ENCODE results near the gene RNF123. TPM values are rescaled to one million over a fixed set of nuclear protein-coding genes. Genes with fewer than 3 reads are reported as not detected.
A peak's percentile ranks its signal among the peaks of the same experiment; 100 is the strongest.

Gene RNF123
- total RNA-seq, 2 donors from 2014 or later, result 35.1 to 35.2 TPM

GRCh38 chr3:49652903-49653415 is 36.4 kb upstream of the RNF123 start:
- Mint-ChIP-seq H3K27me3 (ENCODE audit: low read depth) (no peaks in the 10 kb centered on the region), H3K4me1 (ENCODE audit: low read depth) (peaks cover 5% of the 10 kb centered on the region), H3K36me3 (ENCODE audit: insufficient read depth in 2 of 2) (no peaks in the 10 kb centered on the region), H3K9me3 (no peaks in the 10 kb centered on the region), H3K4me3 (no peak overlapping the region), H3K27ac (no peak overlapping the region)
- ATAC-seq (replicated peaks in 1 of 2) (no peak), DNase-seq (no peak)

DNA sequence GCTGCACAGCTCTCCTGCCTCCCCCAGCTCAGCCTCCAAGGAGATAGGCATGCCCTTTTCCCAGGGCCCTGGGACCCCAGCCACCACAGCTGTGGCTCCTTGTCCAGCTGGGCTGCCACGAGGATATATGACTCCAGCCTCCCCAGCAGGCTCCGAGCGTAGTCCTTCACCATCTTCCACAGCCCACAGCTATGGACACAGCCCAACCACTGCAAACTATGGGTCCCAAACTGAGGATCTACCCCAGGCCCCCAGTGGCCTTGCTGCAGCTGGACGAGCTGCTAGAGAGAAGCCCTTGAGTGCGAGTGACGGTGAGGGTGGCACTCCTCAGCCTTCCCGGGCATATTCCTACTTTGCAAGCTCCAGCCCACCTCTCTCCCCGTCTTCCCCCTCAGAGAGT is 35.7 kb upstream of the RNF123 start:
- H3K27me3 Mint-ChIP-seq (ENCODE audit: low read depth), result no peaks in the 10 kb centered on the region
- ATAC-seq (replicated peaks in 1 of 2), result no peak
- DNase-seq, result no peak
- H3K4me1 Mint-ChIP-seq (ENCODE audit: low read depth), result peaks cover 5% of the 10 kb centered on the region
- H3K27ac Mint-ChIP-seq, result no peak overlapping the region
- no peak overlapping the region for H3K4me3 Mint-ChIP-seq
- H3K9me3 Mint-ChIP-seq, result no peaks in the 10 kb centered on the region
- H3K36me3 Mint-ChIP-seq (ENCODE audit: insufficient read depth in 2 of 2), result no peaks in the 10 kb centered on the region

DNA sequence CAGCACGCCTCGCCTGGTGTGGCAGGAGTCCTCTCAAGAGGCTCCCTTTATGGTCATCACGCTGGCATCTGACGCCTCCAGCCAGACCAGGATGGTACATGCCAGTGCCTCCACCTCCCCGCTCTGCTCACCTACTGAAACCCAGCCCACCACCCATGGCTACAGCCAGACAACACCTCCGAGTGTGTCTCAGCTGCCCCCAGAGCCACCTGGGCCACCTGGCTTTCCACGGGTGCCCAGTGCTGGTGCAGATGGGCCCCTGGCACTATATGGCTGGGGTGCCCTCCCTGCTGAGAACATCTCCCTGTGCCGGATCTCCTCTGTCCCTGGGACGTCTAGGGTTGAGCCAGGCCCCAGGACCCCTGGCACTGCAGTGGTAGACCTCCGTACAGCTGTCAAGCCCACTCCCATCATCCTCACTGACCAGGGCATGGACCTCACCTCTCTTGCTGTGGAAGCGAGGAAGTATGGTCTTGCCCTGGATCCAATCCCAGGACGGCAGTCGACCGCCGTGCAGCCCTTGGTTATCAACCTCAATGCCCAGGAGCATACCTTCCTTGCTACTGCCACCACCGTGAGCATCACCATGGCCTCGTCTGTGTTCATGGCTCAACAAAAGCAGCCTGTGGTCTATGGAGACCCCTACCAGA is 35.1 kb upstream of the RNF123 start:
- H3K27me3 Mint-ChIP-seq (ENCODE audit: low read depth), result no peaks in the 10 kb centered on the region
- no peaks in the 10 kb centered on the region for H3K36me3 Mint-ChIP-seq (ENCODE audit: insufficient read depth in 2 of 2)
- no peaks in the 10 kb centered on the region for H3K9me3 Mint-ChIP-seq
- no peak overlapping the region for H3K4me3 Mint-ChIP-seq
- H3K27ac Mint-ChIP-seq, result no peak overlapping the region
- ATAC-seq (replicated peaks in 1 of 2) (no peak), DNase-seq (no peak)
- H3K4me1 Mint-ChIP-seq (ENCODE audit: low read depth), result peaks cover 5% of the 10 kb centered on the region

- no peaks in the 10 kb centered on the region for H3K9me3 Mint-ChIP-seq
- no peaks in the 10 kb centered on the region for H3K27me3 Mint-ChIP-seq (ENCODE audit: low read depth)
- no peak overlapping the region for H3K27ac Mint-ChIP-seq
- no peaks in the 10 kb centered on the region for H3K36me3 Mint-ChIP-seq (ENCODE audit: insufficient read depth in 2 of 2)
- DNase-seq, result no peak
- H3K4me1 Mint-ChIP-seq (ENCODE audit: low read depth), result peaks cover 5% of the 10 kb centered on the region
- no peak overlapping the region for H3K4me3 Mint-ChIP-seq
- ATAC-seq (replicated peaks in 1 of 2), result no peak
Measured at GRCh38 chr3:49654955-49655556, 34.3 kb upstream of the RNF123 start.

GRCh38 chr3:49655731-49656285 is 33.5 kb upstream of the RNF123 start:
- no peak overlapping the region for H3K4me3 Mint-ChIP-seq
- DNase-seq, result no peak
- H3K9me3 Mint-ChIP-seq, result no peaks in the 10 kb centered on the region
- H3K36me3 Mint-ChIP-seq (ENCODE audit: insufficient read depth in 2 of 2), result no peaks in the 10 kb centered on the region
- no peak overlapping the region for H3K27ac Mint-ChIP-seq
- peaks cover 5% of the 10 kb centered on the region for H3K4me1 Mint-ChIP-seq (ENCODE audit: low read depth)
- ATAC-seq (replicated peaks in 1 of 2), result no peak
- no peaks in the 10 kb centered on the region for H3K27me3 Mint-ChIP-seq (ENCODE audit: low read depth)

- H3K27me3 Mint-ChIP-seq (ENCODE audit: low read depth), result no peaks in the 10 kb centered on the region
Measured at GRCh38 chr3:49656541-49657112, 32.7 kb upstream of the RNF123 start.

GRCh38 chr3:49657208-49657915 is 32.0 kb upstream of the RNF123 start:
- Mint-ChIP-seq H3K27ac (no peak overlapping the region), H3K27me3 (ENCODE audit: low read depth) (no peaks in the 10 kb centered on the region), H3K36me3 (ENCODE audit: insufficient read depth in 2 of 2) (no peaks in the 10 kb centered on the region), H3K4me1 (ENCODE audit: low read depth) (peaks cover 5% of the 10 kb centered on the region), H3K9me3 (no peaks in the 10 kb centered on the region), H3K4me3 (no peak overlapping the region)
- no peak for ATAC-seq (replicated peaks in 1 of 2)
- no peak for DNase-seq

More at GRCh38 chr3:49656541-49657112, 32.7 kb upstream of the RNF123 start:
- ATAC-seq (replicated peaks in 1 of 2) (no peak), DNase-seq (no peak)
- no peaks in the 10 kb centered on the region for H3K36me3 Mint-ChIP-seq (ENCODE audit: insufficient read depth in 2 of 2)
- H3K27ac Mint-ChIP-seq, result no peak overlapping the region
- H3K9me3 Mint-ChIP-seq, result no peaks in the 10 kb centered on the region
- peaks cover 5% of the 10 kb centered on the region for H3K4me1 Mint-ChIP-seq (ENCODE audit: low read depth)
- no peak overlapping the region for H3K4me3 Mint-ChIP-seq

DNA sequence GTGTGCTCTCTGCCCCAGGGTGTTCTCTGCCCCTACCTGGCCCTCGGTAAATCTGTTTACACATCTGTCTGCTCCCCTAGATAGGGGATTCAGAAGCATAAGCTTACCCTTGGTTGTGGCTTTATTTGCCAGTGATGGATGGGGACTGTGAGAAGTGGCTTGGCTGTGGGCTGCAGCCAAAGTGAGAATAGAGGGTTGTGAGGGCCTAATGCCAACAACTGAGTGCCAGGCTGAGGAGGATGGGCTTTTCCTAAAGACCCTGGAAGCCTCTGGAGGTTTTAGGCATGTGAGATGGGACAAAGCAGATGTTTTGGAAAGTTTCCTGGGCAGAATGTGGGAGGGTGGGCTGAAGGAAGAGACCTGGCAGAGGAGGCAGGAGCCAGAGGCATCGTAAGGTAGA is 30.6 kb upstream of the RNF123 start:
- Mint-ChIP-seq H3K27ac (no peak overlapping the region), H3K36me3 (ENCODE audit: insufficient read depth in 2 of 2) (no peaks in the 10 kb centered on the region), H3K4me3 (no peak overlapping the region)

DNA sequence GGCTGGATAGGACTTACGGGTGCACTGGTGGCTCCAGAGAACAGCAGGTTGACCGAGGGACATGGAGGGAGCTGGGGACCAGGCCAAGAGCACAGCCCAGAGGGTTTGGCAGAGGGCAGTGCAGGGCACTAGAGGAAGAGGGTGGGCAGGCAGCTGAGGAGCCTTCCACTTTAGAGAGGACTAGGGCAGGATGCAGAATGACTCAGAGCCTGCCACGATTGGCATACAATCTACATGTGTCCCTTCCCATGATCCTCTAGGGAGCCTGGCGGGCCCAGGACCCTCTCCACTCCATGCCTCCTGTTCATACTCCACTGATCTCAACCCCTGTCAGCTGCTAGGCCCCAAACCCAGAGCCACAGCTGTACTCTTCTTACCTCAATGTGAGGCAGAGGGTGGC is 29.6 kb upstream of the RNF123 start:
- DNase-seq (no peak), ATAC-seq (replicated peaks in 1 of 2) (peak in 1 of 2 donors; percentile 13)
- peaks cover 5% of the 10 kb centered on the region for H3K4me1 Mint-ChIP-seq (ENCODE audit: low read depth)
- no peak overlapping the region for H3K4me3 Mint-ChIP-seq
- H3K9me3 Mint-ChIP-seq, result no peaks in the 10 kb centered on the region
- no peak overlapping the region for H3K27ac Mint-ChIP-seq
- no peaks in the 10 kb centered on the region for H3K27me3 Mint-ChIP-seq (ENCODE audit: low read depth)
- no peaks in the 10 kb centered on the region for H3K36me3 Mint-ChIP-seq (ENCODE audit: insufficient read depth in 2 of 2)

More for the DNA sequence above, 30.6 kb upstream of the RNF123 start:
- ATAC-seq (replicated peaks in 1 of 2), result no peak
- H3K27me3 Mint-ChIP-seq (ENCODE audit: low read depth), result no peaks in the 10 kb centered on the region
- H3K9me3 Mint-ChIP-seq, result no peaks in the 10 kb centered on the region
- peaks cover 5% of the 10 kb centered on the region for H3K4me1 Mint-ChIP-seq (ENCODE audit: low read depth)
- no peak for DNase-seq

- H3K27ac Mint-ChIP-seq, result no peak overlapping the region
- no peaks in the 10 kb centered on the region for H3K36me3 Mint-ChIP-seq (ENCODE audit: insufficient read depth in 2 of 2)
- no peaks in the 10 kb centered on the region for H3K9me3 Mint-ChIP-seq
- no peak for DNase-seq
- H3K4me1 Mint-ChIP-seq (ENCODE audit: low read depth), result peaks cover 3% of the 10 kb centered on the region
- no peak for ATAC-seq (replicated peaks in 1 of 2)
- H3K27me3 Mint-ChIP-seq (ENCODE audit: low read depth), result no peaks in the 10 kb centered on the region
- no peak overlapping the region for H3K4me3 Mint-ChIP-seq
Measured at GRCh38 chr3:49661281-49661680, 28.1 kb upstream of the RNF123 start.

DNA sequence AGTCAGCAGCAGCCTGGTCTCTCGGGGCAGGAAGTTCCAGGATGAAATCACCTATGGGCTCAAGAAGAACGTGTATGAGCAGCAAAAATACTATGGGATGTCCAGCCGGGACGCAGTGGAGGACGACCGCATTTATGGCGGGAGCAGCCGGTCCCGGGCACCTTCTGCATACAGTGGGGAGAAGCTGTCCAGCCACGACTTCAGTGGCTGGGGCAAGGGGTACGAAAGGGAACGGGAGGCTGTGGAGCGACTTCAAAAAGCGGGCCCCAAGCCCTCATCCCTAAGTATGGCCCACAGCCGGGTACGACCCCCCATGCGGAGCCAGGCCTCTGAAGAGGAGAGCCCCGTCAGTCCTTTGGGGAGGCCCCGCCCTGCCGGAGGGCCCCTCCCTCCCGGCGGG is 27.3 kb upstream of the RNF123 start:
- Mint-ChIP-seq H3K27ac (no peak overlapping the region), H3K27me3 (ENCODE audit: low read depth) (no peaks in the 10 kb centered on the region), H3K4me1 (ENCODE audit: low read depth) (no peaks in the 10 kb centered on the region), H3K36me3 (ENCODE audit: insufficient read depth in 2 of 2) (no peaks in the 10 kb centered on the region), H3K4me3 (no peak overlapping the region), H3K9me3 (no peaks in the 10 kb centered on the region)
- DNase-seq, result no peak
- ATAC-seq (replicated peaks in 1 of 2), result no peak

GRCh38 chr3:49662720-49663413 is 26.5 kb upstream of the RNF123 start:
- no peaks in the 10 kb centered on the region for H3K4me1 Mint-ChIP-seq (ENCODE audit: low read depth)
- no peaks in the 10 kb centered on the region for H3K9me3 Mint-ChIP-seq
- no peak overlapping the region for H3K4me3 Mint-ChIP-seq
- ATAC-seq (replicated peaks in 1 of 2) (no peak), DNase-seq (no peak)
- H3K27ac Mint-ChIP-seq, result no peak overlapping the region
- no peaks in the 10 kb centered on the region for H3K36me3 Mint-ChIP-seq (ENCODE audit: insufficient read depth in 2 of 2)
- no peaks in the 10 kb centered on the region for H3K27me3 Mint-ChIP-seq (ENCODE audit: low read depth)
